22Rv1 (cell line): ENCODE measurements around the gene CCR1.

Experiments used
- ZFX ChIP-seq: fragments of 450-650 bp; IDR thresholded peaks from 2 replicates; pipeline ENCODE4 v1.6.1; 2017; ENCODE audit warnings: antibody characterized with exemption, borderline replicate concordance
- TF ChIP-seq, protein P1 (sequence below): fragments of 450-650 bp; IDR thresholded peaks from 2 replicates; pipeline ENCODE4 v1.5.1; 2017; ENCODE audit warnings: mild to moderate bottlenecking

- TF ChIP-seq, protein P1, sequence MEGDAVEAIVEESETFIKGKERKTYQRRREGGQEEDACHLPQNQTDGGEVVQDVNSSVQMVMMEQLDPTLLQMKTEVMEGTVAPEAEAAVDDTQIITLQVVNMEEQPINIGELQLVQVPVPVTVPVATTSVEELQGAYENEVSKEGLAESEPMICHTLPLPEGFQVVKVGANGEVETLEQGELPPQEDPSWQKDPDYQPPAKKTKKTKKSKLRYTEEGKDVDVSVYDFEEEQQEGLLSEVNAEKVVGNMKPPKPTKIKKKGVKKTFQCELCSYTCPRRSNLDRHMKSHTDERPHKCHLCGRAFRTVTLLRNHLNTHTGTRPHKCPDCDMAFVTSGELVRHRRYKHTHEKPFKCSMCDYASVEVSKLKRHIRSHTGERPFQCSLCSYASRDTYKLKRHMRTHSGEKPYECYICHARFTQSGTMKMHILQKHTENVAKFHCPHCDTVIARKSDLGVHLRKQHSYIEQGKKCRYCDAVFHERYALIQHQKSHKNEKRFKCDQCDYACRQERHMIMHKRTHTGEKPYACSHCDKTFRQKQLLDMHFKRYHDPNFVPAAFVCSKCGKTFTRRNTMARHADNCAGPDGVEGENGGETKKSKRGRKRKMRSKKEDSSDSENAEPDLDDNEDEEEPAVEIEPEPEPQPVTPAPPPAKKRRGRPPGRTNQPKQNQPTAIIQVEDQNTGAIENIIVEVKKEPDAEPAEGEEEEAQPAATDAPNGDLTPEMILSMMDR = no peak
- TF ChIP-seq ZFX = no peak
Measured at GRCh38 chr3:46206282-46207015, 1.7 kb downstream of the CCR1 start.
